Fibroblast of gingiva (primary cell): Measurements from ENCODE around the gene CD82.

Experiments
- DNase-seq: peaks from one replicate; pipeline ENCODE4 v3.0.0-alpha.2; 2011; ENCODE audit warnings: low read depth

The CD82 gene

GRCh38 chr11:44601471-44602370 is 36.3 kb downstream of the CD82 start:
- no peak for DNase-seq

DNA sequence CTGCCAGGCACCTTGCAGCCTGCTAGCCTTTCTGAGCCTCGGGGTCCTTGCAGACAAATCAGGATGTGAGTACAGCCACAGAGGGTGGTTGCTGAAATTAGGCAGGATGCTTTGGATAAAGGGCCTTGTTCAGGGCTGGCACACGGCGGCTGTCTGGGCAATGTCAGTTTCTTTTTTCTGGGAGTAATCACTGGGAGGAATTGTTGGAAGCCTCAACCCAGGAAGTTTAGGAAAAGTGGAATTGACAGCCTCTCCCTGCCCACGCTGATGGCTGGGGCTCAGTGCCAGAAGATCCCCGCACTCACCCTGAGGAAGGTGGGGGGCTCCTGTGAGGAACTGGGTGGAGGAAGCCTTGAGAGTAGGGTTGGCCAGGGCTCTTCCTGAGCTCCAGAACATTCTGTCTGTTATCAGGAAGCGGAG is 37.4 kb downstream of the CD82 start:
- DNase-seq, result no peak

DNA sequence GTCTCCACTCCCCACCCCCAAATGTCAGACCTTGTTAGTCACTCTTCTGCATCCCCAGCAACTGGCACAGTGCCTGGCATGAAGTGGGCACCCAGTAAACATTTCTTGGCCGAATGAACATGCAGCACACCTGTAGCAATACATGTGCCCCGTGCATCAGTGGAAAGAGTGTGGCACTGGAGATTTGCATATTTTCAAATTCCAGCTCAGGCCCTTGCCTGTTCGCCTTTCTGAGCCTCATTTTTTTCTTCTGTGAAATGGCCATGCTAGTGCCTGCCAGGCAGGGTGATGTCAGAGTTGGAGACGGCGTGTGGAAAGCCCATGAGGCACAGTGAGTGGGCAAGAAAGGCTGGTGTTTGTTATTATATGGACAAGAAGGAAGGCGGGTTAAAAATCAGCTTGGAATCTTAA is 38.7 kb downstream of the CD82 start:
- no peak for DNase-seq

DNA sequence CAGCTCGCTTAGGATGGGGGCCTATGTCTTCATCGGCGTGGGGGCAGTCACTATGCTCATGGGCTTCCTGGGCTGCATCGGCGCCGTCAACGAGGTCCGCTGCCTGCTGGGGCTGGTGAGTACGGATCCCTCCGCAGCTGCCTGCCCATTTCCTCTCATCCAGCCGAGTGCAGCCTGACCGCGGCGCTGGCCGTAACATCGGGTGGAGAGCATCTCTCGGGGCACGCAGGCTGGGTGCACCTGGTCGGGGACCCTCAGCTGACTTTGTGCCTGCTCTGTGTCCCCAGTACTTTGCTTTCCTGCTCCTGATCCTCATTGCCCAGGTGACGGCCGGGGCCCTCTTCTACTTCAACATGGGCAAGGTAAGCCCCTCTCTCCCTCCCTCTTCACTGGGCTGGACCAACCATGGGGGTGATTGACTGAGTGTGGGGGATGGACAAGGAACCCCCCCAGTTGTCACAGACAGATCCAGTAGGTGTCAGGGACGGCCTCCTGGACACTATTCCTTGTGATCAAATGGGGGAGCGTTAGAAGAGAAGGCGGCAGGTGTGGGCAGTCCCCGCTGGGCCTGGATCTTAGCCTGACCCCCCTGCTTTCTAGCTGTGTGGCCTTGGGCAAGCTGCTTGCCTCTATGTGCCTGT is 39.7 kb downstream of the CD82 start:
- no peak for DNase-seq

GRCh38 chr11:44605965-44606364 is 40.5 kb downstream of the CD82 start:
- DNase-seq, result no peak

GRCh38 chr11:44606472-44606871 is 41.0 kb downstream of the CD82 start:
- DNase-seq, result no peak

GRCh38 chr11:44607319-44607962 is 42.0 kb downstream of the CD82 start:
- DNase-seq, result no peak

DNA sequence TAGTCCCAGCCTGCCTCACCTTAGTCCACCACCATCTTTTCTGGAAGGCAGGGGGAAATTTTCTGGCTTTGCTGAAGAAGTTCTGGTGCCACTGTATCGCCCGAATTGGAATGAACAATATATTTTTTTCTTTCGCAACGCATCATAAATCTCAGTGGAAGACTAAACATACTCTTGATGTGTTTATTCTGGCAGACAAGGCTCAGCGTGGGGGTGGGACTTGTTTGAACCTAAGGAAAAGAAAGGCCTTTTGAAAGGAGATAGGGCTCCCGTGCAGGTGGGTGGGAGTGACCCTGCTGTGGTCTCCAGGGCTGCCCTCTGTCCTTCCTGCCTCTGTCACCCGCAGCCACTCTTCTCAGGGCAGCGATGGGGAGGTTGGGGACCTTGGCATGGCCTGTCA is 42.5 kb downstream of the CD82 start:
- DNase-seq, result no peak

DNA sequence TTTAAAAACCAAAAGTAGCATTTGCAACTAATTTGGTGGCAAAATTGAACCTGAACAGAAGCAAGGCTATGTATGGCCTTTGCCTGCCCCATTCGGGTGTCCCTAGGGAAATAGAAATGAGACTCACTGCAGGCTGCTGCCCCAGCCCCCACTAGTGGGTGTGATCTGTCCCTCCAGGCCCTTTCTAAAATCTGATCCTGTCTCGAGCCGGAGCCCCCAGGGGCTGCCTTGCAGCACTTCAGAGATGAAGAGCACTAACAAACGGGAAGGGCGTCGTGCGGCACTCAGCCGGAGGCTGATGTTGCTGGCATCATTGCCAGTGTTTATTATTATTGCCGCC is 43.2 kb downstream of the CD82 start:
- DNase-seq, result no peak

DNA sequence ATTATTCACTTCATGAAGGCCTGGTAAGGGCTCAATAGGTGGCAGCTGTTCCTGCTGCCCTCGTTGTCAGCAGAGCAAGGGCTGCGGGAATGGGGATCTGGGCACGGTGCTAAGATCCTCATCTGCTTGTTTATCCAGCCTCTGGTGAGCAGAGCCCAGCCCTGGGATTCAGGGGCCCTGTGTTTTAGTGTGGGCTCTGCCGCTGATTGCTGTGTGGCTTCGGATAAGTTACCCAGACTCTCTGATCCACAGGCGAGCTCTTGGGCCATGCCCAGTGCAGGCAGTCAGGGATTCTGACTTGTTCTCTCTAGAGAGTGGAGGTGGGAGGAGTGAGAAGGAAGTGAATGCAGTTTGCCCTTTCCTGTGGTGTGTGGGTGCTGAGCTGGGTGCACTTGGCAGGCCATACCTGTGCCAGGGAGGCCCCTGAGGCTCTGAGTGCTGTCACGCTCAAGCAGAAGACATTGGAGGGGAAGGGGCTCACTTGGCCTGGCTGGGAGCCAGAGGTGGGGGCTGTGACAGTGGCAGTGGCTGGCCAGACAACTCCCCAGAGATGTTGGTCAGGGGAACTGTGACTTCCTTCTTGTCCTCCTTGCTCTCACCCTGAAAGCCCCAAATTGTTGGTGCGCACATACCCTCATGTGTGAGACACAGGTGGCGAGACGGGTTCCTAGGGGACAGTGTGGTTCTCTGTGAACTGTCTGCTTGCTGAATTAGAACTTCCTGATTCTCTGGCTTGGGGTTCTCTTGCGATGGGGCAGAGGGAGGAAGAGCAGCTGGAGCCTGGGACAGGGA is 43.7 kb downstream of the CD82 start:
- no peak for DNase-seq

DNA sequence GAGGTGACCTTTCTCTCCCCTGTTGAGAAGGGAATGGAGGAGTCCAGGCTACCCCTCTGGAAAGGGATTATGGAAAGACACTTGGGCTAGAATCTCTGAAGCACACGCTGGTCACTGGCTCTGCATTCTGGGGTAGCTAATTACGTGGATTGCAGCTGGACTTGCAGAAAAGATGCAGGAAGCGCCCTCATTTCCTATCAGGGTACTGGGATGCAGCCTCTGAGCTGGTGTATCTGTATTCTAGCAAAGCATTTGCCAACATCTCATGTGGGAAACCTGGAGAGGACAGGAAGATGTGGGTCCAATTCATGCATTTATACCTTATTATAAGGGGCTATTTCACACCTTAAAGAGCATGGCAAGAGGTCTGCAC is 44.3 kb downstream of the CD82 start:
- no peak for DNase-seq

DNA sequence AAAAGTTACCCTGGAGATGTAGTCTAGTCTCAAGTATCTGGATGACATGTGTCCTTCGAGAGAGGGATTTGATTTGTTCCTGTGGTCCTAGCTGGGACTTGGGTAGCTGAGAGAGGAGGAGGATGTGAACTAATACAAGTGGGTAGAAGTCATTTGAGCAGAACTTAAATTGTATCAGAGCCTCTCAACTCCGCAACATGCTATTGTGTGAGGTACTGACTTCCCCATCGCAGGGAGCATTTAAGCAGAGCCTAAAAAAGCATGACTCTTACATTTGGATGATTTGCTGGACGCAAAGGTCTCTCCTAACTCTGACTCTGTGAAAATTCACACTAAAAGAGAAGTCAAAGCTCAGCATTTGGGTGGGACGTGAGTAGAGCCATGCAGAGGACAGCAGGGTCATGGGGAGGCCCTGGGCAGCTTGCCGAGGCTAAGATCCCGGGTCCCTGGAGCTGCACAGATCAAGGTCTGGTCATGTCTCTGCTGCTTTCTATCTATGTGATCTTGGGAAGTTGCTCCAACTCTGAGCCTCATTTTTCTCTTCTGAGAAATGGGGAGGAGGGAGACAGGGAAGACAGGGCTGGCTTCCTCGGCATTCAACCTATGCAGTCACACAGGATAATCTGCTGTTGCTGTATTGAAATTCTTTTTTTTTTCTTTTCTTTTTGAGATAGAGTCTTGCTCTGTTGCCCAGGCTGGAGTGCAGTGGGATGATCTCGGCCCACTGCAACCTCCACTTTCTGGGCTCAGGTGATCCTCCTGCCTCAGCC is 44.9 kb downstream of the CD82 start:
- no peak for DNase-seq

GRCh38 chr11:44611088-44611487 is 45.6 kb downstream of the CD82 start:
- DNase-seq, result no peak

DNA sequence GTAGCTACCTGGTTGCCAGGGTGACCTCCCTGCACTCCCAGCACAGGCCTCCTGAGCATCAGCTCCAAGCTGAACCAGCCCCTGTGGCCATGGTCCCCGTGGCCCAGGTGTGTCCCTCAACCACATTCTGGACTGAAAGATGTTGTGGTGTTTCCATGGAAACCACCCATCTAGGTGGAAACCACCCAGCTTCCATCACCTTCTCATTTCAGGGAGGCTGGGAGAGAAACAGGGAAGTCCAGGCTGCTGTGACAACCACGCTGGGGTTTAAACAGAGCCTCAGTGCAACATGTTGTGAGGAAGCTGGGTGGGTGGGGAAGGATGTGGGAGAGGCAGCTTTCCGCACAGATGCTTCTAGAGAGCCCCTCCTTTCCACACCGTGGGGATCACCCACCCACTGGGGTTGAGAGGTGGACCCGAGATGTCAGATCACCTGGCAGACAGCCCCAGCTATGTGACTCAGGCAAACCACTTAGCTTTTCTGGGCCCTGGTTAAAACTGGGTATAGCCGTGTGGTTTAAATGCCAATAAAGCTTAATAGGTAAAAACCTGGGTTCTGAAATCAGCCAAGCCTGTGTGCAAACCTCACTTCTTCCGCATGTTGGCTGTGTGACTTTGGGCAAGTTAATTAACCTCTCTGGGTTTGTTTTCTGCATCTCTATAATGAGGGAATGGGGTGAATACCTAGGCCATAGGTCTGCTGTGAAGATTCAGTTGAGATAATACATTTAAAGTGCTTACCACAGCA is 46.4 kb downstream of the CD82 start:
- no peak for DNase-seq

- DNase-seq, result no peak
These were observed 47.7 kb downstream of the CD82 start for GRCh38 chr11:44613153-44613552.

DNA sequence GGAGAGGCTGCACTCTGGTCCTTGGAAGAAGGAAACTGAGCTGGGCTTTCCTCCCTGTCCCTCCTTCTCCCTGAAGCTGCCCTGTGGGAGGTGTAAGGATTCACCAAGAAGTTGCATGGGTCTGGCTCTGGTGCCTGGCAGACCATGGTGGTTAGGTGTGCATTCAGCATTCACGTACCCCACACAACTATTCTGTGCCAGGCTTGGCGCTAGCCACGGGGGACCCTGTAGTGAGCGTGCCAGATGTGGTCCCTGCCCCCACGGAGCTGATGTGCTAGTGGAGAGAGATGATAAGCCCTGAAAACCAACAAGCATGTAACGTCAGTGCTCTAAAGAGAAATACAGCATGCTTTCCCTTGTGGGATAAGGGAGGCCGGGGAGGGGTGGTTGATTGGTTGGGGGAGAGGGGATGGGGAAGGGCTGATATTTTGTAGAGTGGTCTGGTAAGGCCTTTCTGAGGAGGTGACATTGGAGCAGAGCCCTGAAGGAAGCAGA is 48.9 kb downstream of the CD82 start:
- no peak for DNase-seq

DNA sequence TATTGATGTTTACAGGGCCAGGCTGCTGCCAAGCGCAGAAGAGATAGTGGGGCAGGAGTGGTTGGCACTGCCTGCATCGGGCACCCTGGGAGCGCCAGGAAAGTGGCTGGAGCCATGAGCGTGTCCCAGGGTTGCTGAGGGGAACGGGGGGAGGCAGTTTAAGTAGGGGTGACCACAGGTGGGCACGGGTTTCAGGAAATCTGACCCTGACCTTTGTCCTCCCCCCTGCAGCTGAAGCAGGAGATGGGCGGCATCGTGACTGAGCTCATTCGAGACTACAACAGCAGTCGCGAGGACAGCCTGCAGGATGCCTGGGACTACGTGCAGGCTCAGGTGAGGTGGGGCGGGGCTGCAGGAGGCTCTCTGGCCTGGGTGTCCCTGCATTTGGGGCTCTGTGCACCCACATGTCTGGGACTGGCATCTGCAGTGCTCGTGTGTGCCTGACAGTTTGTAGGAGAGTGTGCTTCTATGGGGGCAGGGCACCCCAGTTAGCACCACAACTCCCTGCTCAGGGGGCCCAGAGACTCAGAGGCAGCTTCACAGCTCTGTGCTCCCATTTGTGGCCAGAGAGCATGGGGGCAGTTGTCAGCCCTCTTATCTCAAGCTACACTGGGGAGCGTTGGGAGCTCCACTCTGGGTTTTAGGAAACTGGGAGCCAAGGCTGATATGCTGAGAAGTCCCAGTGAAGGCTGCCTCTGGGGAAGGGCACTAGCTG is 49.7 kb downstream of the CD82 start:
- DNase-seq, result no peak

GRCh38 chr11:44615913-44616791 is 50.7 kb downstream of the CD82 start:
- no peak for DNase-seq
